ENCODE data around the gene WIPI1. TPM values are rescaled to one million over a fixed set of nuclear protein-coding genes. Genes with fewer than 3 reads are reported as not detected.

Gene WIPI1
- total and polyA plus RNA-seq, 2 experiments from 2014 or later, result 67.4 to 79.6 TPM

DNA sequence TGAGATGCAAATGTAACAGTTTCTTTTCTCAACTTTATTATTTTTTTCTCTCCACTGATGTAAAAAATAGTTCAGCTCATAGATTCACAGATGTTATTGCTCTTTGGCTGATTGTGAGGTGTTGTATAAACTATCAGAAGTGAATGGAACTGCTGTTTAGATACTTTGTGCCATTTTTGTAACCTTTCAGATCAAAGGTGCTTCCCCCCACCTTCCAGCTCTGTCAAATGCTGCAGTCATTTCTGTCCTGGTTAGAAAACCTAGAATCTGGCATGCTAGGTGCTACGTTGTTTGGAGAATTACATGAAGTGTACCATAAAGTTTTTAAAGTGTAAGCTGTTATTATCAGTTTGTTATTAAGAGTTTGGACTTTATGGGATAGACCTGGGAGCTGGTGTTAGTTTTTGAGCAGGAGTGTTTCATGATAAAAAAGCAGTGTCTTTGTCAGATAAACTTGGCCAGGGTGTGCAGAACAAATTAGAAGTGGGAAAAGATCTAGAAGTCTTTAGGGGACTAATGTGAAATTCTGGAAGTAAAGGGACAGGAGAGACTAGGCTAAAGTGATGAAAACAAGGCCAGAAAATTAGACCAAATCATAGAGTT lies 1.8 kb upstream of the WIPI1 start:
- TF ChIP-seq EZH2 (IDR thresholded peaks at IDR 0.05; ENCODE audit: borderline replicate concordance), result no peak
- TF ChIP-seq, protein P1, sequence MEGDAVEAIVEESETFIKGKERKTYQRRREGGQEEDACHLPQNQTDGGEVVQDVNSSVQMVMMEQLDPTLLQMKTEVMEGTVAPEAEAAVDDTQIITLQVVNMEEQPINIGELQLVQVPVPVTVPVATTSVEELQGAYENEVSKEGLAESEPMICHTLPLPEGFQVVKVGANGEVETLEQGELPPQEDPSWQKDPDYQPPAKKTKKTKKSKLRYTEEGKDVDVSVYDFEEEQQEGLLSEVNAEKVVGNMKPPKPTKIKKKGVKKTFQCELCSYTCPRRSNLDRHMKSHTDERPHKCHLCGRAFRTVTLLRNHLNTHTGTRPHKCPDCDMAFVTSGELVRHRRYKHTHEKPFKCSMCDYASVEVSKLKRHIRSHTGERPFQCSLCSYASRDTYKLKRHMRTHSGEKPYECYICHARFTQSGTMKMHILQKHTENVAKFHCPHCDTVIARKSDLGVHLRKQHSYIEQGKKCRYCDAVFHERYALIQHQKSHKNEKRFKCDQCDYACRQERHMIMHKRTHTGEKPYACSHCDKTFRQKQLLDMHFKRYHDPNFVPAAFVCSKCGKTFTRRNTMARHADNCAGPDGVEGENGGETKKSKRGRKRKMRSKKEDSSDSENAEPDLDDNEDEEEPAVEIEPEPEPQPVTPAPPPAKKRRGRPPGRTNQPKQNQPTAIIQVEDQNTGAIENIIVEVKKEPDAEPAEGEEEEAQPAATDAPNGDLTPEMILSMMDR (IDR thresholded peaks at IDR 0.05; ENCODE audit: poor library complexity), result no peak
- TF ChIP-seq EZH2phosphoT487 (IDR thresholded peaks at IDR 0.05; ENCODE audit: low read depth, severe bottlenecking, unreplicated experiment), result no peak
- WGBS (ENCODE audit: low lambda C conversion rate, missing lambda C conversion rate), result 70% methylated on average over 1 of the region's 1 CpG
- DNase-seq (ENCODE audit: low spot score), result no peak

DNA sequence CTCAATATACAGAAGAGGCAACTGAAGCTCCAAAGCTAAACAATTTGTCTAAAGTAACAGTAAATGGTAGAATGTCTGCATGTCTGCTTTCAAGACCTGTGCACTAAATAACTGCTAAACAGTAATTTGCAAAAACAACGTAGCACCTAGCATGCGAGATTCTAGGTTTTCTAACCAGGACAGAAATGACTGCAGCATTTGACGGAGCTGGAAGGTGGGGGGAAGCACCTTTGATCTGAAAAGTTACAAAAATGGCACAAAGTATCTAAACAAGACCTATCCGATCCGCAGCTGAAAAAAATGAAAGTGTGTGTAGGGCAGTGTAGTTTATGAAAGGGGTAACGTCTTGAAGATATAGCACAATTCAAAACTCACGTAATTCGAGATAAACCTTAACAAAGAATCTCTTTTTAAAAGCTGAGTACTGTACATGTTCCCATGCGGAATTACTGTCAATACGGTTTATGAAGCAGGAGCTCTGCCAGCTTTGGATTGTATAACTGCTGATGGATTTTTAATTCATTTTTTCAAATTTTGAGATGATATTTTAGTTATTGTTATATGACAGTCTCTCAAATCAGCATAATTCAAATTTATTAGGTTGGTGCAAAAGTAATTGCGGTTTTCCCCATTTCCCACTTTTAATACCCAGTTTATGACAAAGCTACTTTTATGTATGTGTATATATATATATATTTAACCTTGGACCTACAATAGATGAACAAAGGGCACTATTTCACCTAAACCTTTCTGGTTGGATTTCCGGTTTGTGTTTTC lies 1.2 kb upstream of the WIPI1 start:
- WGBS (ENCODE audit: low lambda C conversion rate, missing lambda C conversion rate), result 65% methylated on average over 12 of the region's 12 CpGs
- TF ChIP-seq EZH2phosphoT487 (IDR thresholded peaks at IDR 0.05; ENCODE audit: low read depth, severe bottlenecking, unreplicated experiment) (no peak), EZH2 (IDR thresholded peaks at IDR 0.05; ENCODE audit: borderline replicate concordance) (no peak)
- TF ChIP-seq, protein P1 (IDR thresholded peaks at IDR 0.05; ENCODE audit: poor library complexity), result no peak
- no peaks in the 10 kb centered on the region for H3K9me2 ChIP-seq (replicated peaks; ENCODE audit: insufficient read depth)
- no peaks in the 10 kb centered on the region for H4K20me1 ChIP-seq (ENCODE audit: insufficient read depth, poor library complexity, severe bottlenecking)
- H2AFZ ChIP-seq, result peak overlapping the region; percentile 22
- no peaks in the 10 kb centered on the region for H3K9me3 ChIP-seq (ENCODE audit: low read depth)
- DNase-seq (ENCODE audit: low spot score), result no peak
- H3K79me2 ChIP-seq, result peaks cover 21% of the 10 kb centered on the region
- no peaks in the 10 kb centered on the region for H3K4me1 ChIP-seq (ENCODE audit: insufficient read depth)
- H3K4me2 ChIP-seq, result peak overlapping the region; percentile 76
- peak overlapping the region; percentile 58 for H3K27ac ChIP-seq
- no peaks in the 10 kb centered on the region for H3K27me3 ChIP-seq
- no peaks in the 10 kb centered on the region for H3K36me3 ChIP-seq (replicated peaks; ENCODE audit: insufficient read depth, low read depth)
- peak overlapping the region; percentile 11 for H3K4me3 ChIP-seq

More for the DNA sequence above, 1.8 kb upstream of the WIPI1 start:
- no peak overlapping the region for H2AFZ ChIP-seq
- no peak overlapping the region for H3K4me2 ChIP-seq
- H3K79me2 ChIP-seq, result peaks cover 14% of the 10 kb centered on the region
- H3K4me3 ChIP-seq, result no peak overlapping the region
- no peaks in the 10 kb centered on the region for H3K36me3 ChIP-seq (replicated peaks; ENCODE audit: insufficient read depth, low read depth)
- no peaks in the 10 kb centered on the region for H4K20me1 ChIP-seq (ENCODE audit: insufficient read depth, poor library complexity, severe bottlenecking)
- H3K9me2 ChIP-seq (replicated peaks; ENCODE audit: insufficient read depth), result no peaks in the 10 kb centered on the region
- H3K4me1 ChIP-seq (ENCODE audit: insufficient read depth), result no peaks in the 10 kb centered on the region
- H3K27ac ChIP-seq, result no peak overlapping the region
- H3K9me3 ChIP-seq (ENCODE audit: low read depth), result no peaks in the 10 kb centered on the region
- H3K27me3 ChIP-seq, result no peaks in the 10 kb centered on the region

DNA sequence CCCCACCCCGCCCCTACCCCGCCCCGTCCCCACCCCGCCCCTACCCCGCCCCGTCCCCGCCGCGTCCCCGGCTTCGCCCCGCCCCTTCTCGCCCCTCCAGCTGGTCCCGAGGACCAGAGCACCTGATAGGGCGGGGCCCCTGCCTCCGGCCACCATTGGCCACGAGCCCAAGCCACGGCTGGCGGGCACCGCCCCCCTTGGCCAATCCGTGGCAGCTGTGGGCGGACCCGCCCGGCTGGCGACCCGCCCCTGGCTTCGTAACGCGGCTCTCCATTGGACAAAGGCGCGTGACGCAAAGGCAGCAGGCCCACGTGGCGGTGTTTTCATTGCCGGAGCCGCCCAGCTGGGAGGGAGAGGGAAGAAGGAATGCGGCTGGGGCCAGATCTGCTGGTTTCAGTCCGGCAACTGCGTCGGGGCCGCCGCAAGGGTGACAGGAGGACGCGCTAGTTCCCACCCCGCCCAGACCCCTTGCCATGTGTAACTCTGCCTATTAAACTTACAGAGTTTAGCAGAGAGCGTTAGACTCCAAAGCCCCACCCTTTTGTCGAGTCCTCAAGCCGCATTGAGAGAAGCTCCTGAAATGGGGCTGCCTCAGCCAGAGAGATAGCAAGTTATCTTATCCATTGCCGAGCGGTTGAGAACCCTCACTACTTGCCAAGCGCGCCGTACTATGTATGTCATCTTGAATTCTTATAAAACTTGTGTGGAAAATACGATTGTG lies 403 bp upstream of the WIPI1 start:
- Histone ChIP-seq H3K9me2 (replicated peaks; ENCODE audit: insufficient read depth) (no peaks in the 10 kb centered on the region), H3K36me3 (replicated peaks; ENCODE audit: insufficient read depth, low read depth) (no peaks in the 10 kb centered on the region), H3K4me2 (peak overlapping the region; percentile 76), H3K79me2 (peaks cover 27% of the 10 kb centered on the region), H3K9me3 (ENCODE audit: low read depth) (no peaks in the 10 kb centered on the region), H3K4me1 (ENCODE audit: insufficient read depth) (no peaks in the 10 kb centered on the region), H3K4me3 (peak overlapping the region; percentile 11), H3K27ac (peak overlapping the region; percentile 58), H2AFZ (peak overlapping the region; percentile 22), H4K20me1 (ENCODE audit: insufficient read depth, poor library complexity, severe bottlenecking) (no peaks in the 10 kb centered on the region), H3K27me3 (no peaks in the 10 kb centered on the region)
- WGBS (ENCODE audit: low lambda C conversion rate, missing lambda C conversion rate), result 1% methylated on average over 35 of the region's 54 CpGs
- peak; percentile 99 for DNase-seq (ENCODE audit: low spot score)
- TF ChIP-seq, protein P1 (IDR thresholded peaks at IDR 0.05; ENCODE audit: poor library complexity), result no peak
- TF ChIP-seq EZH2phosphoT487 (IDR thresholded peaks at IDR 0.05; ENCODE audit: low read depth, severe bottlenecking, unreplicated experiment), result no peak
- TF ChIP-seq EZH2 (IDR thresholded peaks at IDR 0.05; ENCODE audit: borderline replicate concordance), result no peak
